Bronchial epithelial cell (primary cell): ENCODE data around the gene PARVB. TPM values are rescaled to one million over a fixed set of nuclear protein-coding genes. Genes with fewer than 3 reads are reported as not detected.

Source experiments
- DNase-seq: peaks from one replicate; pipeline ENCODE4 v3.0.0-alpha.2; 2010; ENCODE audit warnings: low read depth
- FAIRE-seq: peaks from 2 replicates; lab custom pipeline; 2011; peaks lifted over from hg19 to GRCh38; lab: Jason Lieb, UNC
- H3K27me3 ChIP-seq: 2 replicates; pipeline ENCODE4 v1.5.1; 2011; ENCODE audit warnings: low read length; ENCODE audit not compliant: control insufficient read depth, insufficient read depth
- H3K36me3 ChIP-seq: 2 replicates; pipeline ENCODE4 v1.5.1; 2011; ENCODE audit warnings: low read length; ENCODE audit not compliant: control insufficient read depth, insufficient read depth
- H3K4me3 ChIP-seq: 2 replicates; pipeline ENCODE4 v1.5.1; 2011; ENCODE audit warnings: mild to moderate bottlenecking, low read depth, low read length, control low read depth
- CTCF ChIP-seq: IDR thresholded peaks from 2 replicates; pipeline ENCODE4 v1.5.1; 2011; ENCODE audit warnings: mild to moderate bottlenecking, moderate library complexity, low read length, control low read depth, inconsistent platforms; ENCODE audit not compliant: insufficient read depth, severe bottlenecking
- total RNA-seq: library from RNA; depleted of rRNA; stranded (reverse); fragments of >200 nt; gene quantifications from 2 replicates; pipeline ENCODE4 v1.2.1, GENCODE V29; 2014

Gene PARVB
- total RNA-seq, 1 donor from 2014 or later = 3.4 TPM

GRCh38 chr22:44214764-44215163 lies 190.7 kb downstream of the PARVB start:
- DNase-seq (no peak), FAIRE-seq (no peak)
- Histone ChIP-seq H3K4me3 (no peak overlapping the region), H3K27me3 (no peaks in the 10 kb centered on the region), H3K36me3 (no peaks in the 10 kb centered on the region)
- no peak for TF ChIP-seq CTCF

- no peak for TF ChIP-seq CTCF
- no peaks in the 10 kb centered on the region for H3K27me3 ChIP-seq
- FAIRE-seq (no peak), DNase-seq (no peak)
- H3K36me3 ChIP-seq = no peaks in the 10 kb centered on the region
- H3K4me3 ChIP-seq = no peak overlapping the region
These were observed 191.2 kb downstream of the PARVB start for GRCh38 chr22:44215287-44215686.

- H3K27me3 ChIP-seq = no peaks in the 10 kb centered on the region
- H3K4me3 ChIP-seq = no peak overlapping the region
- no peak for DNase-seq
- FAIRE-seq = no peak
- no peak for TF ChIP-seq CTCF
- H3K36me3 ChIP-seq = no peaks in the 10 kb centered on the region
These were observed 193.2 kb downstream of the PARVB start for GRCh38 chr22:44217346-44217745.

GRCh38 chr22:44218071-44218470 lies 194.0 kb downstream of the PARVB start:
- TF ChIP-seq CTCF = no peak
- no peak for FAIRE-seq

GRCh38 chr22:44219101-44219870 lies 195.2 kb downstream of the PARVB start:
- no peak for TF ChIP-seq CTCF
- FAIRE-seq (no peak), DNase-seq (no peak)
- no peaks in the 10 kb centered on the region for H3K27me3 ChIP-seq
- H3K4me3 ChIP-seq = no peak overlapping the region
- H3K36me3 ChIP-seq = no peaks in the 10 kb centered on the region

More at GRCh38 chr22:44218071-44218470, 194.0 kb downstream of the PARVB start:
- Histone ChIP-seq H3K4me3 (no peak overlapping the region), H3K36me3 (no peaks in the 10 kb centered on the region), H3K27me3 (no peaks in the 10 kb centered on the region)
- DNase-seq = no peak
